CD4-positive, alpha-beta T cell treated with Interleukin-15 for 4 hours (primary cell): ENCODE data around the gene TTLL12.

ENCODE experiments used
- DNase-seq: peaks from one replicate; pipeline ENCODE4 v3.0.0-alpha.2; 2020; ENCODE audit warnings: low spot score

The TTLL12 gene

DNA sequence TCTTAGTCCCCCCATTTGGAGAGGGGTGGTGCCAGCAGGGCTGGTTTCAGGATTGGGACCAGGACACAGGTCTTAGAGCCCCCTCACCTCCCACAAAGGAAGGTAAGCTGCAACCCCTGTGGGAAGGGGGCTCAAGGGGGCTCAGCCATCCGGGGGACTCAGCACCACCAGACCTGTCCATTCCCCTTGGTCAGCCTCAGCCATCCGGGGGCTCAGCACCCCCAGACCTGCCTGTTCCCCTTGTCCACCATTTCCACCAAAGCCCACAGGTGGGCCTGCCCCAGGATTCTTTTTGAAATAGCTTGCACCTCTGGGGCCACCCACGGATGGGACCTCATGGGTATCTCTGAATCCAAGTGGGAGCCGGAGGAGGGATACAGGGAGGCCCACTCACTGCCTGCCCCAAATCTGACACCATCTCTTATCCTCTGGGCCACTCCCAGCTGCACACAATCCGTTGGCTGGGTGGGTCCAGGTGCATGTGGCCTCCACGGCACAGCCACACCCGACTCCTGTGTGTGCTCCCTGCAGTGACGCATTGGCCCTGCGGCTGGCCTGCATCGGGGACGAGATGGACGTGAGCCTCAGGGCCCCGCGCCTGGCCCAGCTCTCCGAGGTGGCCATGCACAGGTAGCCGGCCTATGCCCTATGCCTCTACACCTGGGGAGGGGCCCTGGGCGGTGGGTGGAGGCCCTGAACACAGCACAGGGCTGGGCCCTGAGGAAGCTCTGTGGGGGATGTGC is 59.6 kb downstream of the TTLL12 start:
- no peak for DNase-seq

DNA sequence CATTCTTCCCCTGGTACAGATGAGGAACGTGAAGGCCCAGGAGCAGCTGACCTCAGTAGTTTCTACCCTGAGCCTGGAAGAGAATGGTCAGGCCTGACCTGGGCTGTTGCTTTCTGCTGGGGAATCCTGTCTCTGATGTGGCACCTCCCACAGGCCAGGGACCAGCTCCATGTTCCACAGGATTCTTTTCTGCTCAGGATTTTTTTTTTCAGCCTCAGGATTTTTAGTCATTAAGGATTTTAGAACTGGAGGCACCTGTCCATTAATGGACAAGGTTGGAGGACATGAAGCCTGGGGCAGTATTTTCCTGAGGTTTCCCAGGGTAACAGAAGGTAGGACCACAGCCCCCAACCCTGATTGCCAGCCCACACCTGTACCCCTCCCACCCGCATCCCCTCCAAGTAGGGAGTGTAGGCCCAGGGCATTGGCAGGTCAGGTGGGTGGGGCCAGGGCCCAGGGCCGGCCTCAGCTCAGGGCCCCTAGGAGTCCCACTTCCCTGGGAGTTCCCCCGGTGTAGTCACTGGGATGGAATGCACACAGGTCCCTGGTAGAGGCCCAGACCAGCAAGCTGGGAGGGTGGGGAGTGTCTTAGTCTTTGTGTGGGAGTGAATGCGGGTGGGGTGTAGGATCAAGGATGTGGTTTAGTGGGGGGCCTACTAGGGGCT is 60.3 kb downstream of the TTLL12 start:
- no peak for DNase-seq

DNA sequence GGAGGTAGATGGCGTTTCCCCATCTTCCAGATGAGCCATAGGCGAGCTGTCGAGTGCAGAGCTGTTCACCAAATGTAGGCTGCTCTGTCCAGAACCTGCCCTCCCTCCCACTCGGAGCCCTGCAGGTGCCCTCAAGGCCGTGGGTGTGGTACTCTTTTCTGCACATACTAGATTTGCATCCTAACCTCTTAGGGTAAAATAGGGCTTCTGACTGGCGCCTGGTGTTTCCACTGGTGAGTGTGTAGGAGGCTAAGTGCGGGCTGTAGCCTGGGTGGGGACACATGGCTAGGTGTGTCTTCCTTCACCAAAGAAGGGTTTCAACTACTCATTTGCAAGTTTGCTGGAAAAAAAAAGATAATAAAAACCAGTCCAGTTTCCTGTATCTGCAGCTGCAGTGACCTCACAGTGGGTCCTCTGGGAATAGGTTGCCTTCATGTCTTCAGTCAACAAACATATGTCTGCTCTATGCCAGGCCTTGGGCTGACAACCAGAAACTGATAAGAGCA is 67.9 kb downstream of the TTLL12 start:
- no peak for DNase-seq

DNA sequence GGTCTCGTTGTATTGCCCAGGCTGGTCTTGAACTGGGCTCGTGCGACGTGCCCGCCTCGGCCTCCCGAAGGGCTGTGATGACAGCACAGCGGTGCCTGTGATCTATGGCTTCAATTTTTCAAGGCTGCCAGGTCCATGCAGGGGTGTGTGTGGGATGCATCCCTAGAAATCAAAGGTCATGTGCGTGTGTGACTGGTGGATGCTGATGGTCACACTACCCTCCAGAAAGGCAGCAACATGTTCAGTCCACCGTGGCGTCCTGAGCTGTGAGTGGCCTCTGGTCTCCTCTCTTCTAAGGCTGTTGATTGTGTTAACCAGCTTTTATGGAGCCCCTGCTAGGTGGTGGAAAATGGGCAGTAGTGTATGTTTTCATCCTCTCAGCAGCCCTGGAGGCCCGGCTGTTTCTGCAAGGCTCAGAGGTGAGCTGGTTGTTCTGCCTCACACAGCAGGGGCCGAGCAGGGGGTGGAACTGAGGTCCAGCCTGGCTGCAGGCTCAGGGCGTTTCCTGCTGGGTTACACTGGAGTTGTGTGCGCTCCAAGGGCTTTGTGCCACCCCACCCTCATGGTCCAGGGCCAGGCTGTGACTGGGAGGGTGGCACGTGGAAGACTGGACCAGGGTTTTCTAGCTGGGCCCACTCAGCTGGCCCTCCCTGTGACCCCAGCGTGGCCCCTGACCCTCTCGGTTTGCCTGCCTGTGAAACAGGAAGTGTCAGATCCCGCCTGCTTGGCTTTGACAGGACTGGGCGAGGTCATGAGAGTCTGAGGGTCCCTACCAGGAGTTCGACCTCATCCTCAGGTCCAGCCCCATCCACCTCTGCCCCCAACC is 68.7 kb downstream of the TTLL12 start:
- DNase-seq: no peak

DNA sequence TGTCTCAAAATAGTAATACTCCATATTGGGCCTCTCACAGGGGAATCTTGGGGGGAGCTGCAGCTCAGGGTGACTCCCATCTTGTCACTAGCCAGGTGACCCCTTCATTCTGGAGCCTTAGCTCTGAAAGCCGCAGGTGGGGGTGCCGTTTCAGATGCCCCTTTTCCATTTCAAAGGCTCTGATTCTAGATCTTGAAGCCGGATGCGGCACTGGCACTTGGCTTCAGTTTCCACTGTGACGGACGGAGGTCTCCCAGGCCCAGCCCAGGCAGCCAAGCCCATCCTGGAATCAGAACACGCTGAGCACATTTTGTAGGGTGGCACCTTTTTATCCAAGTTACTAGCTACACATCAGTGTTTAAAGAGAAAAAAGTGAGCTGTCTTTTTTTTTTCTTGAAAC is 70.0 kb downstream of the TTLL12 start:
- no peak for DNase-seq
